ENCODE data around the gene UNC13D. TPM values are rescaled to one million over a fixed set of nuclear protein-coding genes. Genes with fewer than 3 reads are reported as not detected.

The UNC13D gene
- total and polyA plus RNA-seq, 9 of the 15 experiments (the other 6 are each of a cell fraction or from before 2014, with no cell fraction given): 0.86 to 244 (median 69.2) TPM

DNA sequence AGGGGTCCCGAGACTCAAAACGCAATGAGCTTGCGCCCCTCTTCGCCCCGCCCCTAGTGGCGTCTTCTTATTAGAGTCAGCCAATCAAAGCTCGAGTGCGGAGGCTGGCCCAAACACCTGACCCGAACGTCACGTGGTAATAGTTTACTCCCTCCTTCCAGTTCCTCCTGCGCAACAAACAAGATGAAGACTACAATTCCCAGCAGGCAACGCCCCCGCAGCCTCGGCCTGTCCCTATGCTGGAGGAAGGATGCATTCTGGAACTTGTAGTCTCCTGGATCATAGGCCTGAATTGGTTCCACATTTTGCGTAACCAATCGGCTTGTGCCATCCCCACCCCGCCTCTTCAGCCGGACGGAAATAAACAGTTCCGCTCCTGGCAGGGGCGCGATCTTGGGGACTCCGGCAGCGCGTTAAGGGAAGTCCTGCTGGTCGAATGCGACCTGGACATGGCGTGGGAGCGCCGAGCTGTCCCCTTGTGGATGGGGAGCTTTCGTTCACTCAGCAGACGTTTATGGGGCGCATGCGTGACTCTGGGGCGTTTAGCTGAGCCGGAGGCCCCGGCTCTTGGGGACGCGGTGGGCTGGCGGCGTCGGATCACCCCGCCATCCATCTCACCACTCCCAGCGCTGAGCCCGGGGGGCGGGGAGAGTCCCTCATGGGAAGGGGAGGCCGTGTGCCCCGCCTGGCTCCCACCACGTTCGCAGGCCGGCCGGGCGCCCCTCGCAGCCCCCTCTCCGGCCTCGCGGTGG is 11.3 kb upstream of the UNC13D start, which contains the start of gene WBP2 (continued):
- no peak; the same call in 1 of the 2 replicates for TF ChIP-seq STAG1 (CRISPR knock-in tag; IDR thresholded peaks at IDR 0.05; ENCODE audit: borderline replicate concordance)
- no peak for TF ChIP-seq KDM1A (IDR thresholded peaks at IDR 0.05)
- TF ChIP-seq, protein P1, sequence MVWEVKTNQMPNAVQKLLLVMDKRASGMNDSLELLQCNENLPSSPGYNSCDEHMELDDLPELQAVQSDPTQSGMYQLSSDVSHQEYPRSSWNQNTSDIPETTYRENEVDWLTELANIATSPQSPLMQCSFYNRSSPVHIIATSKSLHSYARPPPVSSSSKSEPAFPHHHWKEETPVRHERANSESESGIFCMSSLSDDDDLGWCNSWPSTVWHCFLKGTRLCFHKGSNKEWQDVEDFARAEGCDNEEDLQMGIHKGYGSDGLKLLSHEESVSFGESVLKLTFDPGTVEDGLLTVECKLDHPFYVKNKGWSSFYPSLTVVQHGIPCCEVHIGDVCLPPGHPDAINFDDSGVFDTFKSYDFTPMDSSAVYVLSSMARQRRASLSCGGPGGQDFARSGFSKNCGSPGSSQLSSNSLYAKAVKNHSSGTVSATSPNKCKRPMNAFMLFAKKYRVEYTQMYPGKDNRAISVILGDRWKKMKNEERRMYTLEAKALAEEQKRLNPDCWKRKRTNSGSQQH (CRISPR knock-in tag; IDR thresholded peaks at IDR 0.05): no peak
- no peak for TF ChIP-seq SAFB2 (IDR thresholded peaks at IDR 0.05; ENCODE audit: borderline replicate concordance, low read depth, low read length, severe bottlenecking)
- TF ChIP-seq ZNF324 (CRISPR knock-in tag; IDR thresholded peaks at IDR 0.05): 0 out of 2 replicates have a peak, but pooled peaks have one; percentile 40
- TF ChIP-seq ZNF584 (CRISPR knock-in tag; IDR thresholded peaks at IDR 0.05; ENCODE audit: low read depth): peak; percentile 85
- no peak for TF ChIP-seq ZFP36 (IDR thresholded peaks at IDR 0.05; ENCODE audit: low read depth, low read length, partially characterized antibody)
- no peak for TF ChIP-seq XRCC3 (IDR thresholded peaks at IDR 0.05)
- peak; percentile 84 for TF ChIP-seq ZNF589 (CRISPR knock-in tag; IDR thresholded peaks at IDR 0.05; ENCODE audit: low read depth)
- no peak for TF ChIP-seq NCOA1 (IDR thresholded peaks at IDR 0.05; ENCODE audit: low read depth)
- TF ChIP-seq ELF4 (CRISPR knock-in tag; IDR thresholded peaks at IDR 0.05): no peak
- TF ChIP-seq ZNF224 (CRISPR knock-in tag; IDR thresholded peaks at IDR 0.05): no peak
- TF ChIP-seq, protein P2, sequence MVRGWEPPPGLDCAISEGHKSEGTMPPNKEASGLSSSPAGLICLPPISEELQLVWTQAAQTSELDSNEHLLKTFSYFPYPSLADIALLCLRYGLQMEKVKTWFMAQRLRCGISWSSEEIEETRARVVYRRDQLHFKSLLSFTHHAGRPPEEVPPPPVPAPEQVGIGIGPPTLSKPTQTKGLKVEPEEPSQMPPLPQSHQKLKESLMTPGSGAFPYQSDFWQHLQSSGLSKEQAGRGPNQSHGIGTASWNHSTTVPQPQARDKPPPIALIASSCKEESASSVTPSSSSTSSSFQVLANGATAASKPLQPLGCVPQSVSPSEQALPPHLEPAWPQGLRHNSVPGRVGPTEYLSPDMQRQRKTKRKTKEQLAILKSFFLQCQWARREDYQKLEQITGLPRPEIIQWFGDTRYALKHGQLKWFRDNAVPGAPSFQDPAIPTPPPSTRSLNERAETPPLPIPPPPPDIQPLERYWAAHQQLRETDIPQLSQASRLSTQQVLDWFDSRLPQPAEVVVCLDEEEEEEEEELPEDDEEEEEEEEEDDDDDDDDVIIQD (CRISPR knock-in tag; IDR thresholded peaks at IDR 0.05): no peak
- no peak for TF ChIP-seq HMG20A (CRISPR knock-in tag; conservative IDR thresholded peaks at IDR 0.05)
- TF ChIP-seq KLF13 (tag; IDR thresholded peaks at IDR 0.05; ENCODE audit: borderline replicate concordance, low read depth): no peak
- TF ChIP-seq, protein P3, sequence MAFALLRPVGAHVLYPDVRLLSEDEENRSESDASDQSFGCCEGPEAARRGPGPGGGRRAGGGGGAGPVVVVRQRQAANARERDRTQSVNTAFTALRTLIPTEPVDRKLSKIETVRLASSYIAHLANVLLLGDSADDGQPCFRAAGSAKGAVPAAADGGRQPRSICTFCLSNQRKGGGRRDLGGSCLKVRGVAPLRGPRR (CRISPR knock-in tag; IDR thresholded peaks at IDR 0.05): no peak
- no peak for TF ChIP-seq RBM25 (IDR thresholded peaks at IDR 0.05; ENCODE audit: low read depth, low read length, severe bottlenecking)
- TF ChIP-seq ZNF253 (CRISPR knock-in tag; conservative IDR thresholded peaks at IDR 0.05): no peak
- TF ChIP-seq, protein P4, sequence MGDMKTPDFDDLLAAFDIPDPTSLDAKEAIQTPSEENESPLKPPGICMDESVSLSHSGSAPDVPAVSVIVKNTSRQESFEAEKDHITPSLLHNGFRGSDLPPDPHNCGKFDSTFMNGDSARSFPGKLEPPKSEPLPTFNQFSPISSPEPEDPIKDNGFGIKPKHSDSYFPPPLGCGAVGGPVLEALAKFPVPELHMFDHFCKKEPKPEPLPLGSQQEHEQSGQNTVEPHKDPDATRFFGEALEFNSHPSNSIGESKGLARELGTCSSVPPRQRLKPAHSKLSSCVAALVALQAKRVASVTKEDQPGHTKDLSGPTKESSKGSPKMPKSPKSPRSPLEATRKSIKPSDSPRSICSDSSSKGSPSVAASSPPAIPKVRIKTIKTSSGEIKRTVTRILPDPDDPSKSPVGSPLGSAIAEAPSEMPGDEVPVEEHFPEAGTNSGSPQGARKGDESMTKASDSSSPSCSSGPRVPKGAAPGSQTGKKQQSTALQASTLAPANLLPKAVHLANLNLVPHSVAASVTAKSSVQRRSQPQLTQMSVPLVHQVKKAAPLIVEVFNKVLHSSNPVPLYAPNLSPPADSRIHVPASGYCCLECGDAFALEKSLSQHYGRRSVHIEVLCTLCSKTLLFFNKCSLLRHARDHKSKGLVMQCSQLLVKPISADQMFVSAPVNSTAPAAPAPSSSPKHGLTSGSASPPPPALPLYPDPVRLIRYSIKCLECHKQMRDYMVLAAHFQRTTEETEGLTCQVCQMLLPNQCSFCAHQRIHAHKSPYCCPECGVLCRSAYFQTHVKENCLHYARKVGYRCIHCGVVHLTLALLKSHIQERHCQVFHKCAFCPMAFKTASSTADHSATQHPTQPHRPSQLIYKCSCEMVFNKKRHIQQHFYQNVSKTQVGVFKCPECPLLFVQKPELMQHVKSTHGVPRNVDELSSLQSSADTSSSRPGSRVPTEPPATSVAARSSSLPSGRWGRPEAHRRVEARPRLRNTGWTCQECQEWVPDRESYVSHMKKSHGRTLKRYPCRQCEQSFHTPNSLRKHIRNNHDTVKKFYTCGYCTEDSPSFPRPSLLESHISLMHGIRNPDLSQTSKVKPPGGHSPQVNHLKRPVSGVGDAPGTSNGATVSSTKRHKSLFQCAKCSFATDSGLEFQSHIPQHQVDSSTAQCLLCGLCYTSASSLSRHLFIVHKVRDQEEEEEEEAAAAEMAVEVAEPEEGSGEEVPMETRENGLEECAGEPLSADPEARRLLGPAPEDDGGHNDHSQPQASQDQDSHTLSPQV (IDR thresholded peaks at IDR 0.05): peak; percentile 87
